HepG2 (cell line): ENCODE data around the gene CTBP1. TPM values are rescaled to one million over a fixed set of nuclear protein-coding genes. Genes with fewer than 3 reads are reported as not detected.

Source experiments
- ATAC-seq: fragments of 200-7000 bp; cut with Tn5 transposase; 3 replicates; pipeline ENCODE4 v1.9.1; 2020; ENCODE audit warnings: mild to moderate bottlenecking, moderate library complexity
- BruUV-seq: library from RNA; stranded (reverse); fragments of 400-500 nt; replicated peaks from 2 replicates; lab custom pipeline; 2021; lab: Mats Ljungman, UMichigan
- CTCF ChIA-PET: fragments of 300-600 bp; formaldehyde crosslinking; extraction: SDS; loops from one replicate; lab custom pipeline; 2021; ENCODE audit warnings: low total read pairs, inconsistent platforms, low intra/inter-chr PET ratio; lab: Yijun Ruan, JAX
- POLR2A ChIA-PET: fragments of 350-600 bp; sonication (Branson Sonifier 250); formaldehyde crosslinking; loops from one replicate; lab custom pipeline; 2020; ENCODE audit warnings: antibody characterized with exemption, inconsistent platforms; lab: Yijun Ruan, JAX
- DNase-seq: peaks from one replicate; pipeline ENCODE4 v3.0.0-alpha.2; 2015; ENCODE audit warnings: low spot score
- FAIRE-seq: peaks from 3 replicates; lab custom pipeline; 2011; peaks lifted over from hg19 to GRCh38; lab: Jason Lieb, UNC
- H2AFZ ChIP-seq: one replicate; pipeline ENCODE4 v1.6.1; 2011; ENCODE audit warnings: low read length, inconsistent platforms
- H3K27ac ChIP-seq: fragments of 300-600 bp; 3 replicates; pipeline ENCODE4 v1.8.0; 2011; ENCODE audit warnings: mixed run types, mild to moderate bottlenecking, mixed read lengths, low read length, inconsistent platforms; ENCODE audit not compliant: insufficient read depth; ENCODE audit errors: extremely low read length
- H3K27me3 ChIP-seq, 2 experiments: fragments of 200-600 bp in 1 of 2; 2 replicates in 1 of 2; 3 replicates in 1 of 2; pipeline versions ENCODE4 v1.6.0 to v1.8.0; 2011; ENCODE audit warnings: low read length in 2 of 2, mild to moderate bottlenecking in 2 of 2, moderate library complexity in 2 of 2, inconsistent platforms in 1 of 2; ENCODE audit not compliant: insufficient read depth in 2 of 2, control insufficient read depth in 1 of 2
- H3K36me3 ChIP-seq, 2 experiments: fragments of 200-600 bp in 1 of 2; replicated peaks in 1 of 2; 2 replicates in 1 of 2; 3 replicates in 1 of 2; pipeline versions ENCODE4 v1.5.1 to v1.8.0; 2011; ENCODE audit warnings: low read length in 2 of 2, inconsistent platforms in 1 of 2; ENCODE audit not compliant: insufficient read depth in 2 of 2, control insufficient read depth in 1 of 2
- H3K4me1 ChIP-seq: 2 replicates; pipeline ENCODE4 v1.5.1; 2012; ENCODE audit warnings: low read length, inconsistent platforms; ENCODE audit not compliant: insufficient read depth
- H3K4me2 ChIP-seq: 2 replicates; pipeline ENCODE4 v1.6.0; 2011; ENCODE audit warnings: low read depth, low read length, inconsistent platforms
- H3K4me3 ChIP-seq, 3 experiments: fragments of 200-600 bp in 1 of 3; sonication (generic), shearing (Covaris generic) in 1 of 3; replicated peaks in 1 of 3; 2 replicates each; pipeline ENCODE4 v1.5.1; 2011 to 2016; ENCODE audit warnings: low read length in 3 of 3, inconsistent platforms in 2 of 3, low read depth in 2 of 3, mild to moderate bottlenecking in 2 of 3, control low read depth in 1 of 3, mixed read lengths in 1 of 3; ENCODE audit not compliant: insufficient read depth in 1 of 3
- H3K79me2 ChIP-seq: one replicate; pipeline ENCODE4 v1.6.1; 2011; ENCODE audit warnings: low read length, inconsistent platforms; ENCODE audit not compliant: insufficient read depth
- H3K9ac ChIP-seq: 2 replicates; pipeline ENCODE4 v1.6.0; 2011; ENCODE audit warnings: mild to moderate bottlenecking, low read depth, low read length, inconsistent platforms; ENCODE audit not compliant: insufficient read depth
- H3K9me3 ChIP-seq: 2 replicates; pipeline ENCODE4 v1.5.1; 2012; ENCODE audit warnings: mild to moderate bottlenecking, low read length
- H4K20me1 ChIP-seq: 2 replicates; pipeline ENCODE4 v1.6.0; 2011; ENCODE audit warnings: inconsistent platforms, mild to moderate bottlenecking, low read length, moderate library complexity; ENCODE audit not compliant: insufficient read depth
- AGO2 ChIP-seq: fragments of 200-400 bp; formaldehyde crosslinking; optimal IDR thresholded peaks from 2 replicates; pipeline ENCODE3; 2017; ENCODE audit warnings: mild to moderate bottlenecking, low read depth, low read length, moderate library complexity
- HNRNPK ChIP-seq: fragments of 200-400 bp; formaldehyde crosslinking; IDR thresholded peaks from 2 replicates; pipeline ENCODE4 v1.6.1; 2018; ENCODE audit warnings: low read length, low read depth, moderate library complexity, mild to moderate bottlenecking; ENCODE audit not compliant: poor library complexity, severe bottlenecking
- ZBTB33 ChIP-seq: sonication (generic); formaldehyde crosslinking; IDR thresholded peaks from 2 replicates; pipeline ENCODE4 v1.4.0; 2020; ENCODE audit warnings: missing genetic modification reagents
- ZNF337 ChIP-seq: sonication (generic); formaldehyde crosslinking; IDR thresholded peaks from 2 replicates; pipeline ENCODE4 v1.5.1; 2020; ENCODE audit warnings: missing genetic modification reagents, low read depth, mild to moderate bottlenecking, borderline replicate concordance
- ZNF552 ChIP-seq: sonication (generic); formaldehyde crosslinking; IDR thresholded peaks from 2 replicates; pipeline ENCODE4 v1.9.0; 2022; ENCODE audit warnings: missing genetic modification reagents, mild to moderate bottlenecking, borderline replicate concordance
- WGBS: methylation state at CpG from one replicate; pipeline ENCODE4 v1.1.6; 2017; ENCODE audit warnings: low lambda C conversion rate; 5-methylcytosine and 5-hydroxymethylcytosine counted together
- in situ Hi-C: cut with HindIII; loops from 2 replicates; pipeline ENCODE4 v1.10.0; 2017; ENCODE audit warnings: low pct_unique_long_range_greater_than_20kb; ENCODE audit not compliant: extremely low pct_ligation_motif_present
- intact Hi-C: fragments of 100-400 bp; cut with micrococcal nuclease; formaldehyde crosslinking; loops from one replicate; pipeline ENCODE4 v1.10.0; 2022; ENCODE audit not compliant: unreplicated experiment
- polyA plus RNA-seq, 8 experiments: library from polyadenylated mRNA; depleted of rRNA in 3 of 8; stranded (reverse) in 7 of 8; unstranded in 1 of 8; fragments of >200 nt; fragmentation: Illumina TruSeq in 4 of 8; extraction: Trizol in 4 of 8; gene quantifications; 2 replicates each; pipeline versions ENCODE4 v1.2.1 to v1.2.3, GENCODE V29; 2011 to 2016; ENCODE audit warnings: low read depth in 4 of 8, missing spikeins in 1 of 8, mixed read lengths in 1 of 8; ENCODE audit not compliant: insufficient read depth in 1 of 8
- total RNA-seq, 5 experiments: library from RNA; depleted of rRNA; stranded (reverse); fragments of >200 nt; fragmentation: Illumina TruSeq; extraction: Trizol; gene quantifications; 2 replicates each; pipeline ENCODE4 v1.2.3, GENCODE V29; 2016; ENCODE audit warnings: low read depth in 1 of 5

The CTBP1 gene
- total and polyA plus RNA-seq, 2 of the 13 experiments (the other 11 are each of a cell fraction or from before 2014, with no cell fraction given): 78.5 to 112 TPM

GRCh38 chr4:1194010-1194900 lies 54.7 kb downstream of the CTBP1 start:
- H3K9ac ChIP-seq: no peak overlapping the region
- TF ChIP-seq HNRNPK (peak; percentile 57), ZNF552 (CRISPR knock-in tag) (no peak), ZBTB33 (CRISPR knock-in tag) (peak; percentile 45; the same call in 1 of the 2 replicates), ZNF337 (CRISPR knock-in tag) (no peak), AGO2 (peak; percentile 44)
- TF ChIP-seq, all 625 proteins: peak for 3
- in situ Hi-C loops (no loop called here), intact Hi-C loops (no loop called here)
- ATAC-seq (peak; percentile 4; the same call in 2 of the 3 replicates), FAIRE-seq (no peak), DNase-seq (no peak)
- no peak overlapping the region for H3K27ac ChIP-seq
- no peaks in the 10 kb centered on the region; a peak in 2 of 5 replicates for H3K36me3 ChIP-seq
- no peaks in the 10 kb centered on the region for H4K20me1 ChIP-seq
- H2AFZ ChIP-seq: no peak overlapping the region
- CTCF ChIA-PET: no interaction called here
- H3K27me3 ChIP-seq: no peaks in the 10 kb centered on the region
- no TSS peak for BruUV-seq
- no peaks in the 10 kb centered on the region for H3K79me2 ChIP-seq
- POLR2A ChIA-PET: interaction anchor here (1.0 to 2.8 kb wide), 2 partner anchors 10 to 21 kb away, joined by 3 to 11 read pairs; no protein-coding TSS in a partner anchor
- WGBS: 83% methylated on average over 18 of the region's 52 CpGs
- H3K9me3 ChIP-seq: no peaks in the 10 kb centered on the region
- H3K4me3 ChIP-seq: no peak overlapping the region
- H3K4me2 ChIP-seq: no peak overlapping the region
- peaks cover 15% of the 10 kb centered on the region for H3K4me1 ChIP-seq
